ENCODE results near the gene TSPAN5.

TSPAN5 gene

DNA sequence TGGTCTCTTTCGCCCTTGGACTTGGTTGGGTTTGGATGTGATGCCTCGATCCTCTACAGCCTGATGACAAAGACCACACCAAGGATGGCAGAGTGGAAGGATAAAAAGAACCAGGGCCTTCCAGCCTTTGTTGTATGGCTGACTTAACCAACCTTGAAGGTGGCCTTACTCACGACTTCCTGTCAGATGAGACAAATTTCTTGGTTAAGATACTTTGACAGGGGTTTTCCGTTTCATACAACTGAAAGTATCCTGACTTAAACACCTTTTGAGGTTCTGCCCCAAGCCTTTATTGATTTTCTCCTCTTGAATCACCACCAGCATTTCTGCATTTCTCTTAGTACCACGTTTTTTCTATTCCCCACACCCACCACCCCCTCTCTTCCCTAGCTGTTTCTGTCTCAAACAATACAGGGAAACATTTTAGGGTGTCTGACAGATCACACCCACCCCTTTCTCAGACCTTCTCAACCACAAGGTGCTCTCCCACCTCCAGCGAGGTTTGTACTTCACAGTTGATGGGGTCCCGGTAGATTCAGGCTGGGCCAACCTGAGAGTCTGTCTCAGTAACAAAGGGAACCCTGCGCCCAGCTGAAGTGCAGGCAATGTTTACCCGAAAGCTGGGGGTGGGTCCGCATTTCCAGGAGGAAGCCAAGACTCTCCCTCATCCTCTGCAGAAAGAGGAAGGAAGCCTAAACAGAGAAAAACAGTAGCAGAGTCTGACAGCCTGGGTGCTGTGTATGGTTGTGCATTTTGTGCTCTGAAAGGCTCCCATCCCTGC is 5.0 kb upstream of the TSPAN5 start:
- TF ChIP-seq CTCF (IDR thresholded peaks at IDR 0.05; ENCODE audit: insufficient read depth, low read depth, low read length, missing control alignments): no peak
- peak; percentile 86 for DNase-seq (ENCODE audit: low read depth)
- H3K4me3 ChIP-seq (ENCODE audit: low read depth, low read length): no peak overlapping the region

DNA sequence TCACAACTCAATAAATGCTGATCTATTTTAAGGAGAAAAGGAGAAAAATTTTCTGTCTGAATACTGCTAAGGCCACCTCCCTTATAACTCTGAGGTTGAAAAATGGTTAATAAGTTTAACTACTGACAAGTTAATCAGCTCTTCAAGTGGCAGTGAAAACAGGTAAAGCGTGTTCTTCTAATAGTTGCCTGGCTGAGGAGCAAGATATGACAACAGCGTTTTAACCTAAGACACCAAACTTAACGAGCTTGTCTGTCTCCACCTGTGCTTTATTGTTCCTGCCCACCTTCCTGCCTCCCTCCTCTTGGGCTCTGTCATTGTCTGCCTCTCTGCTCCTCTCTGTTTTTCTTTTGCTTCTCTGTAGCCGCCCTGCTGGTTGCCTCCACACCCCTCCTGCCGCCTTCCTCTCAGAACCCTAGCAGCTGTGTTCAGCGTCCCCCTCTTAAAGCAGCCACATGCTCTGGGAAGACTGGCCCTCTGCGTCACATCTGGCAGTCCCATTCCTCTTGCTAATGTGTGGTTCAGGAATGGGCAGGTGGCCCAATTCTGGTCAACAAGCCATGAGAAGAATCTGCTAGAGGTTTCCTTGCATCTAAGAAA is 4.3 kb upstream of the TSPAN5 start:
- no peak for TF ChIP-seq CTCF (IDR thresholded peaks at IDR 0.05; ENCODE audit: insufficient read depth, low read depth, low read length, missing control alignments)
- no peak overlapping the region for H3K4me3 ChIP-seq (ENCODE audit: low read depth, low read length)
- DNase-seq (ENCODE audit: low read depth): peak; percentile 33

DNA sequence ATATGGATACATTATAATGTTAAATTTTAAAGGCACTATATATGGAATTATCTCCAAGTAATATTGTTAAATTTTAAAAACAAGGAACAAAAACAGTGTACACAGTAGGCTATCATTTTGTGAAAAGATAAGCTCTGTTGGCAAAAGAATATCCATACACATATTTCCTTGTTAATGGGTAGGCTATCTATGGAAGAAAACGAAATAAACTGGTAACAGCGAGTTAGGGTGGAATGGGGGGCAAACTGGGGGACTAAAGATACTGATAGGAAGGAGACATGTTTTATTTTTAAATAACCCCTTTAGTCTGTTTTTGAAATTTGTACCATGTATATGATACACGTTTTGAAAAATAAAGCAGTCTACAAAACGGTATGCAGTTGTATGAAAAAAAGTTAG is 3.6 kb upstream of the TSPAN5 start:
- H3K4me3 ChIP-seq (ENCODE audit: low read depth, low read length): no peak overlapping the region
- no peak for DNase-seq (ENCODE audit: low read depth)
- TF ChIP-seq CTCF (IDR thresholded peaks at IDR 0.05; ENCODE audit: insufficient read depth, low read depth, low read length, missing control alignments): no peak

GRCh38 chr4:98661371-98662054 is 3.1 kb upstream of the TSPAN5 start:
- no peak overlapping the region for H3K4me3 ChIP-seq (ENCODE audit: low read depth, low read length)
- no peak for TF ChIP-seq CTCF (IDR thresholded peaks at IDR 0.05; ENCODE audit: insufficient read depth, low read depth, low read length, missing control alignments)
- DNase-seq (ENCODE audit: low read depth): no peak

GRCh38 chr4:98659741-98660462 is 1.5 kb upstream of the TSPAN5 start:
- no peak for TF ChIP-seq CTCF (IDR thresholded peaks at IDR 0.05; ENCODE audit: insufficient read depth, low read depth, low read length, missing control alignments)
- DNase-seq (ENCODE audit: low read depth): no peak
- no peak overlapping the region for H3K4me3 ChIP-seq (ENCODE audit: low read depth, low read length)

- peak overlapping the region; percentile 58 for H3K4me3 ChIP-seq (ENCODE audit: low read depth, low read length)
- DNase-seq (ENCODE audit: low read depth): no peak
- TF ChIP-seq CTCF (IDR thresholded peaks at IDR 0.05; ENCODE audit: insufficient read depth, low read depth, low read length, missing control alignments): no peak
These were observed 738 bp upstream of the TSPAN5 start for GRCh38 chr4:98659106-98659592.

Data from GM12865 (cell line).